NCI-H524 (cell line): ENCODE data around the gene ADGRB3.
A peak's percentile ranks its signal among the peaks of the same experiment; 100 is the strongest.
"Not testable (repeated sequence)": the region's sequence is repeated elsewhere in the genome, so short reads cannot be mapped to it uniquely, and the experiment has no call there.

Source experiments
- DNase-seq, 2 experiments: peaks; one replicate each; lab custom pipeline; 2025; lab: John Stamatoyannopoulos, UW

ADGRB3 gene

GRCh38 chr6:69246983-69247382 lies 611.9 kb downstream of the ADGRB3 start:
- DNase-seq: no peak

- no peak for DNase-seq
Observed at GRCh38 chr6:69261010-69261409, 625.9 kb downstream of the ADGRB3 start.

- no peak for DNase-seq
Observed at GRCh38 chr6:69263297-69263696, 628.2 kb downstream of the ADGRB3 start.

- DNase-seq: no peak
Observed at GRCh38 chr6:69265090-69265489, 630.0 kb downstream of the ADGRB3 start.

GRCh38 chr6:69265706-69266105 lies 630.6 kb downstream of the ADGRB3 start:
- DNase-seq: no peak

GRCh38 chr6:69276204-69276603 lies 641.1 kb downstream of the ADGRB3 start:
- DNase-seq: no peak

DNA sequence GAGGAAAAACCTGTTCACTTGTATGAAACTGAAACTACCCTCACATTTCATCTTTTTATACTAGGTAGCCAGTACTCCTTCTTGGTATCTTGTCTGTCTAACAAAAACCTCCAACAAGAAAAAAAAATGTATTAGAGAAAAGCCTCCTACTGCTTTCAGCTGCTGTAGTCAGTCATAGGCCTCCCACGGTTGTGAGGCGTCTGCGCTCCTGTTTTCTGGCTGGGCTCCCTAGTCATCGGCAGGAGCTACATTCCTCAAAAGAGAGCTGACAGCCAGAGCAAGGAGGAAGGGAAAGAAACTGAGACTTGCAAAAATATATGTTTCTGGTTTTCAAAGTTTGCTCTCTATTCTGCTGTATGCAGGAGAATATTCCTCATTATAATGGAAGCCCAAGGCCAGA lies 644.7 kb downstream of the ADGRB3 start:
- DNase-seq: no peak

DNA sequence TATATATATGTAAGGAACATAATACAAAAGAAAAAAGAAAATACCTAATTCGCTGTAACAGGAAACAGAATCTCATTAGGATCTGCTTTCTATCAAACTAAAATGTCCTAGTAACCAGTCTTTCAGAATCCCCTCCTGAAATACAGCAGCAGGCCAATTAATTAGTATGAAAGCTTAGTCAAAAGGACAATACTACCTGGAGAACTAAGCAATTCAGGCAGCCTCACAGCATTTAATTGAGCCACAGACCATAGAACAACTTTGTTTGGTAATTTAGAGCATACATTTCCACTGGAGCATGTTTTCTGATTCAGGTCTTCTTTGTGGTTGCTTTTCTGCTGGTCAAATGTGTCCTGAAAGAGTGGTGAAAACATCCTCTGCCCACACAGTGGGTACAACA lies 645.8 kb downstream of the ADGRB3 start:
- no peak for DNase-seq

GRCh38 chr6:69284176-69284730 lies 649.2 kb downstream of the ADGRB3 start:
- DNase-seq: no peak

DNA sequence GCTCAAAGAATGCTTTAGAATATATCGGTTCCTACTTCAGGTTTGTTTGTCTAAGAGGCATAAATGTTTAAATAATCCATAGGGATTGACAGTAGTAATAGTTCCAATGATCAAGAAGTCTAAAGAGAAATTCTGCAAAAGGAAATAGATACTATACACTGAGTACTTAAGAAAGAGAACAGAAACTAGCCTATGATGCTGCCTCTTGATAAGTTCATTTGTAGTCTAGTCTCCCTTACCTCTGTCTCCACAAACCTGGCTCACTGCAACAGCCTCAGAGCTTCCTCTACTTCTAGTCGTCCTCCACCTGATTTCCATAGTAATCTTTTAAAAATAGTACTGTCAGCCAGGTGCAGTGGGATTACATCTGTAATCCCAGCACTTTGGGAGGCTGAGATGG lies 650.0 kb downstream of the ADGRB3 start:
- no peak for DNase-seq

GRCh38 chr6:69286331-69286730 lies 651.2 kb downstream of the ADGRB3 start:
- no peak for DNase-seq

GRCh38 chr6:69288198-69288597 lies 653.1 kb downstream of the ADGRB3 start:
- not testable (repeated sequence) for DNase-seq

DNA sequence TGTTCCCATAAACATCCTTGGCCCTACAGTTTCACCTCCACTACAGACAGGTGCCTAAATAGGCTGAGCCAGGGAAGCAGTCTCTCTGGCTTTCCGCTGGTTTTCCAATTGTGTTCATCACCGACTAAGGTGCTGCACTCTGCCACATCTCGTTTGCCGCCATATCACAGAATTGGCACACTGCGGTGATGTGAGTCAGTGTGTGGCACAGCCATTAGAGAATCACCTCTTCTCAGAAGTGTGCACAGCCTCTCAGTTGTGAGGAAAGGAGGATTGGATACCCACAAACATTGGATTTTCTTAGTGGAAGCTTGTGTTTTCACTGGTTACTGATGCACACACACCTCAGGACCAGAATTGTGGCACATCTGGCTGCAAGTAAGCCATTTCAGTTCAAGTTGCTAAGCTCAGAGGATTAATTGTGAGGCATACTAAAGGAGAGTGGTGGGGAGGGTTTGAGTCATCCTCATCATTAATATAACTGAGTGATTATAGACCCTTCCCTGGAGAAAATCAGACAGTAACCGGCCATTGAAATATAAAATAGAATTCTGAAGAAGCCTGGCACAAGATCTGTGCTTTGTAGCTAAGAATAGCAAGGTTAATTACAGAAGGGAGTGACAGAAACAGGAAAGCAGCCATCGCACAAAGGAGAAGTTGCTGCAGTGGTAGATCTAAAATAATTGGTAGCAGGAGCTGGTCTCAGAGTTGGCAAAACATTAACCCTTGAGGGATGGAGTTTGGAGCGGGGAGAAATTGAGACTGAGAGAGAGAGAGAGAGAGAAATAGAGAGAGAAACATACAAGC lies 654.8 kb downstream of the ADGRB3 start:
- peak in 1 of 2 experiments; percentile 14 for DNase-seq

GRCh38 chr6:69293471-69293870 lies 658.4 kb downstream of the ADGRB3 start:
- DNase-seq: no peak

GRCh38 chr6:69294407-69294806 lies 659.3 kb downstream of the ADGRB3 start:
- DNase-seq: no peak

DNA sequence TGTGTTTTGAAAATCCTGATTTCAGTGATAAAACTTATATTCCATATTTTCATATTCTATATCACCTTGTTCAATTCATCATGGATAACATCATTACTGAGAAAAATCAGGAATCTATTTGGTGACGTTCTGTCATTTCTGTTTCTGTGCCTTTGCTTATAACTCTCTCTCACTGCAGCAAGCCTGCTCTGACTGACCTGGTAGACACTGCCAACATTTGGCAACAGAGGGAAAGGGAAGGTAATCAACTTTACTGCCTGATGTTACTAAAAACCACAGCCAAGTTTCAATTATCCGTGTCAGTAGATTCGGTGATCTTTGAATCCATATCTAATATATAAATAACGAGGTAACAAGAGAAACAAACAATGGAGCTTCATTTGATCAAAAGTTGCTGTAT lies 659.8 kb downstream of the ADGRB3 start:
- DNase-seq: no peak

- DNase-seq: no peak
Observed at GRCh38 chr6:69303382-69303781, 668.3 kb downstream of the ADGRB3 start.

DNA sequence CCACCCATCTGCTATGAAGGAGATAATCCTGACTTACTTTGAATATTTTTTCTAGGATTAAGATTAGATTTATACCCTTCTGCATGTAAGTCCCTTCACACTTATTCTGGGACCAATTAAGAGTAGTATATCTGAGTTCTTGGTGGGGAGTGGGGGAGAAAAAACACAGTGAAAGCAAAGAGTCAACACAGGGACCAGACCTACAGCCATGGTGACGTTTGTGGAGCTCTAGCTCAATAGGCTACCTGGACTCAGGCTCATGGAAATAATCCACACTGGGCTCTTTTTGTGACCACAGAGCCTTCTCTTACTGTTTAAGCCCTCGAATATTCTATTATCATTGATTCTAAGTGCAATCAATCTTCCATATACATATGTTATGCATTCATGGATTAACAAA lies 670.4 kb downstream of the ADGRB3 start:
- peak; percentile 54 to 85 for DNase-seq

DNA sequence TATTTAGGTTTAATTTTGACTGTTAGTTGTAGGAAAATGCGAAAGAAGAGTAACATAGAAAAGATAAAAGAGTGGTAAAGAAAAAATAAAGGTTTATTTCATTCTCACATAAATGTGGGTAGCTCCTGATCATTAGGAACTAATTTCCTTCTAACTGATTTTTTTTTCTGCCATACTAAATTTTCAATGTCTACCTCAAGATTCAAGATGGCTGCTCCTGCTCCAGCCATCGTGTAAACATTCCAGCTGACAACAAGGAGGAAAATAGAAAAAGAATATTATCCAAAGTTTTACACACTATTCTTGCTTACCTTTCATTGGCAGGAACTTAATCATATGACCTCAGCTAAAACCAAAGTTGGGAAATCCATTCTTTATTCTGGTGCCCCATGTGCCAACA lies 673.5 kb downstream of the ADGRB3 start:
- DNase-seq: no peak

DNA sequence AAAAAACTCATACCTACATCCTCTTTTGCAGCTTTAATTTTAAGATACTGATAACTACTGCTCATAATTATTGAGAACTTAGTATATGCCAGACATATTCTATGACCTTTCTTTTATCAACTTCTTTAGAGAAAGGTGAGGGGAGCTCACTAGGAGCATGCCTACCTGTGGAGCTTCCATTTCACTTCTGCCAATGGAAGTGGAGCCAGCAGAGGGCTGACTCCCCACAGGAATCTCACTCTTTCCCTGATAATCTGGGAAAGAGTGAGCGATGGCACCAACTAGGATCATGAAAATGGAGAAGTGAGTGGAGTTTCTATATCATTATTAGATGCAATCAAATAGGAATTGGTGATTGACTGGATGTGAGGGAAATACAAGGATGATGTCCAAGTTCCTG lies 676.8 kb downstream of the ADGRB3 start:
- no peak for DNase-seq

- DNase-seq: no peak
Observed at GRCh38 chr6:69314001-69314400, 678.9 kb downstream of the ADGRB3 start.

DNA sequence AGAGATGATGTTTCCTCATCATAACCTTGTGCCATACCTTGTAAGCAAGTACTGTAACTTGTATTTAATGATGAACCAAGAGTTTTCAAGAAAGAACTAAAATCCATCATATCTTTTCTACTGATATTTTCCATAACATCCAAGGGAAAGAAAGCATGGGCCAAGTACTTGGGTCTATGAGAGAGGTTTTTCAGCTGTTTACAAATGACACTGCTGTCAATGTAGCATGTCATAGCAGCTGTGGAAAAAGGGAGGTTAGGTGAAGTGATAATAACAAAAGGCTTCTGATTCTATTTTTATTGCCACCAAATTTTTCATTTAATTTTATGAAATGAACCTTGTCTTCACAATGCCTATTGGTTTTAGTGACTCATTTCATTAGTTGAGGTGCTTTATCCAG lies 679.4 kb downstream of the ADGRB3 start:
- DNase-seq: no peak

DNA sequence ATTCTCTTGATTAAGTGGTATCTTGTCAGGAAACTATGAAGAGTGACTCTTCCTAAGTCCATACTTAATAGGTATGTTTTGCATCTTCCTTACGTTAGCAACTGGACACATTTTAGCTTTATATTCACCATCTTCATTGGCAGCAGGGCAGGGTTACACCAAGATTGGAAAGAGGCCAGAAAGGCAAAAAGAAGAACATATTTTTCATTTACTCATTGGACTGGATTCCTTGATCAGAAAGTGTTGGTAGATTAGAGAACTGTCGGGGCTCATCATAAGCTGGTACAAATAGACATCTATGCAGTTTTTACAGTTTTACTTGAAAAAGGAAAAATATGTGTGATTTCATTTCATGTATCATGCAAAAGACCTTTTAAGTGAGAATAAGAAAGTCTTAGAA lies 696.8 kb downstream of the ADGRB3 start:
- no peak for DNase-seq

DNA sequence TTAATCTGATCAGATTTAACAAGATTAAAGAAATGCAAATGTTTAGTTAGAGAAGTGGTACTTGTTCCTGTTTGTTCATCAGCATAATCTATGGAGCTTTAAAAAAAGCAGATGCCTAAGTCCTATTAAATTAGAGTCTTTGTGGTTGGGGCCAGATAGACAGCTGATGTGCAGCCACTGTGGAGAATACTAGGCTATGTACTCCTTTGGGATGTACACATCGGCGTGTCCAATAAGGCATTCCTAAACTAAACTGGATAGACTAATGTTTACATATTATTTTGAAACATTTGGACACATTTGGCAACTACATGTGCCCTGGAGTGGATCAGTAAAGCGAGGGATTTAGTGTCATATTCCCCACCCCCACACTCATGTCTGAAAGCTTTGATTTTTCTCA lies 702.2 kb downstream of the ADGRB3 start:
- DNase-seq: peak; percentile 51 to 80
